Left renal pelvis (tissue), 4 donors: ENCODE results near the gene H19. TPM values are rescaled to one million over a fixed set of nuclear protein-coding genes. Genes with fewer than 3 reads are reported as not detected.

ENCODE experiments used
- DNase-seq, 4 donors: peaks; one replicate each; pipeline ENCODE4 v3.0.0-alpha.2; 2013; ENCODE audit warnings: low read depth in 4 of 4, low spot score in 3 of 4
- polyA plus RNA-seq, 4 donors: library from polyadenylated mRNA; unstranded; fragments of 120-200 nt; gene quantifications; one replicate each; pipeline ENCODE4 v1.2.1, GENCODE V29; 2013; ENCODE audit not compliant: insufficient read length in 4 of 4

Gene H19
- polyA plus RNA-seq, 4 donors = 3,036 to 8,071 (median 3,586) TPM

DNA sequence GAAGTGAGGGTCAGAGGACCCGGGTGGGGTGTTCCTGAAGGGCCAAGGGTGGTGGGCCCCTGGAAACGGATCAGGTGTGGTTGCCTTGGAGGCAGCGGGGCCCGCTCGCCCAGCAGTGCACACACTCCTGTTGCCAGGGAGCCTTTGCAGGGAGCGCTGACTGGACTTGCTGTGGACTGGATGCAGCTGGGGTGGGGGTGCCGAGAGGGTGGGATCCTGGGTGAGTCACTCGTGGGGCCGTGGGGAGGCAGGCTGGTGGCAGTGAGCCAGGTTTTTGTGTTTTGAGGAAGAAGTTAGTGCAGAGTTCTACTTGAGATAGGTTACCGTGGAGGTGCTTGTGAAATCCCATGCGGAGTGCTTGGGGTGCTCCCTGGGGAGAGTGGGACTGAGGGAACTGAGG, 49.3 kb downstream of the H19 start:
- DNase-seq = no peak

DNA sequence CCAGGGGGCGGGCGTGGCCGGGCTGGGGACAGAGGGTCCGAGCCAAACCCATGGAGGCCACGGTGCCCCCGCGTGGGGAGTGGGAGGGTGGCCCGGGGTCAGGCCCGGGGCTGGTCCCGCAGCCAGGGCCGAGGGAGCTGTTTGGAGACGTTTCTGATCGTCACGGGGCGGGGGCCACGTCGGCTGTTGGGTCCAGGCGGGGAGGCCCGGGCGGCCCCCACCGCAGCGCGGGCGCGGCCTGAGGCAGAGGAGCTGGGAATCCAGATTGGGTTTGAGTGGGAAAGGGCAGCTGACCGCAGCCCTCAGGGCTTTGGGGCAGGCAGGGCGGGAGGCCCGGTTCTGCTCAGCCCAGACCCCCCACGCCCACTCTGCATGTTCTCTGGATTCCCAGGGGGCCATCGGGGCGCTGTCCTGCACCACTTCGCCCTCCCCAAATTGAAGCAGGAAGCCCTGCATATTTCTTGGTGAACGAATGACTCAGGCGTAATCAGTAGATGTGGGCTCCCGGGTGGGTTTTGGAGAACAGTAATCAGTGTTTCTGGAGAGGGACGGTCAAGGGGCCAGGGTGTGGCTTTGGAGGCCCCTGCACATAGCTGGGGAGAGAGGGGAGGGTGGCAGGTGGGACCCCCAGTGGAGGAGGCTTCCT, 49.9 kb downstream of the H19 start:
- no peak for DNase-seq

DNA sequence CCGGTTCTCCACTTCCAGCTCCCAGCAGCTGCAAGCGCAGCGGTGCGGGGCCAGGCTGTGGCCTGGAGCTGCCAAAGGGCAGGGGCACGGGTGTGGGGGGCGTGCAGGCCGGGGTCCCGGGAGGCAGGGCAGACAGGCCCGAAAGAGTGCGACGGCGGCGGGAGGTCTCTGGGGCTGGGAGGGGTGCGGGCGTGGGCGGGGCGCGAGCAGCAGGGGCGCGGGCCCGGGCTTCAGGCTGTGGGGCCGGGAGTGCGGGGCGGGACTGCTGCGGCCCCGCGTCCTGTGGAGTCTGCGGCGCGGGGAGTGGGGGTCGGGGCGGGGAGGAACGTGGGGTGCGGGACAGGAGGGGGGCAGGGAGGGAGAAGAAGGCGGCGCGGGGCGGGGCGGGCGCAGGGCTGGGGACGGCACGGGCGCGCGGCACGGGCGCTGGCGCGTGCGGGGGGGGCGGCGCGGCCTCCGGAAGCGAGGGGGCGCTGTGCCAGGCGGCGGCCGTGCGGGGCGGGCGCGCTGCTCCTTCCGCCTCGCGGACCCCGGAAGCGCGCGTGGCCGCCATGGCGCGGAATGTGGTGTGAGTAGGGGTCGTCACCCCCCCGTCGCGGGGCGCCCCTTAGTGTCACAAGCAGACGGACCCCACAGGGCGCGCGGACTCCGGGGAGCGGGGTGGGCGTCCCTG, 50.7 kb downstream of the H19 start, which contains the start of gene MRPL23:
MRPL23 (plus strand) TSS at position 521 of the 673 bp plus-strand sequence; CDS start at position 552, 31 bp downstream.
- DNase-seq = no peak

Other genes starting within 250 kb of the H19 start
- under 1 TPM; 0.11 to 0.47 (median 0.22) TPM for gene IFITM10, start 247.2 kb downstream of the H19 start, polyA plus RNA-seq
- 100 to 1,000 TPM; 171 to 263 (median 222) TPM for gene CTSD, start 233.9 kb downstream of the H19 start, polyA plus RNA-seq
- 1 to 10 TPM in 1 of 4 donors, under 1 TPM in 1, not detected in 2; 0.42 to 1.1 TPM for gene SYT8, start 162.9 kb downstream of the H19 start, polyA plus RNA-seq
- gene TNNI2, start 158.9 kb downstream of the H19 start, polyA plus RNA-seq = 1 to 10 TPM in 1 of 4 donors, under 1 TPM in 2, not detected in 1; 0.45 to 1.0 (median 0.78) TPM
- gene LSP1, start 144.8 kb downstream of the H19 start, polyA plus RNA-seq = 10 to 100 TPM in 1 of 4 donors, 1 to 10 TPM in 3; 5.2 to 10.8 (median 7.3) TPM
- gene PRR33, start 105.9 kb downstream of the H19 start, polyA plus RNA-seq = under 1 TPM; 0.04 to 0.26 (median 0.17) TPM
- gene TNNT3, start 78.1 kb downstream of the H19 start, polyA plus RNA-seq = 10 to 100 TPM in 3 of 4 donors, 1 to 10 TPM in 1; 5.6 to 16.9 (median 11.3) TPM
- gene MRPL23, start 50.5 kb downstream of the H19 start, polyA plus RNA-seq = 10 to 100 TPM; 32.8 to 74.1 (median 50.0) TPM
- gene IGF2, start 141.5 kb upstream of the H19 start, polyA plus RNA-seq = 1,000 to 10,000 TPM in 2 of 4 donors, 100 to 1,000 TPM in 2; 831 to 2,421 (median 992) TPM
- not detected for gene INS, start 163.4 kb upstream of the H19 start, polyA plus RNA-seq
- 1 to 10 TPM in 2 of 4 donors, under 1 TPM in 2; 0.83 to 2.7 (median 1.1) TPM for gene TH, start 174.0 kb upstream of the H19 start, polyA plus RNA-seq